ENCODE results near the gene TMEM44. TPM values are rescaled to one million over a fixed set of nuclear protein-coding genes. Genes with fewer than 3 reads are reported as not detected.

Gene TMEM44
- total RNA-seq, 1 experiment from 2014 or later: 8.3 TPM

GRCh38 chr3:194571491-194572142, 61.6 kb downstream of the TMEM44 start:
- no TSS peak for BruUV-seq (replicated peaks)
- ChIA-PET POLR2A (interaction anchor here (1.1 kb wide), 1 partner anchor 12 kb away, joined by 7 read pairs; no protein-coding TSS in a partner anchor), CTCF (interaction anchor here (0.6 to 1.5 kb wide), 2 partner anchors 9 to 23 kb away, joined by 3 to 5 read pairs; no protein-coding TSS in a partner anchor)
- Mint-ChIP-seq H3K4me1 (ENCODE audit: insufficient read depth, unreplicated experiment) (peaks cover 30% of the 10 kb centered on the region), H3K4me3 (ENCODE audit: unreplicated experiment) (no peak overlapping the region), H3K36me3 (ENCODE audit: insufficient read depth, unreplicated experiment) (no peaks in the 10 kb centered on the region), H3K27me3 (ENCODE audit: insufficient read depth, unreplicated experiment) (no peaks in the 10 kb centered on the region), H3K27ac (ENCODE audit: low read depth, unreplicated experiment) (no peak overlapping the region), H3K9me3 (ENCODE audit: unreplicated experiment) (no peaks in the 10 kb centered on the region)
- no peak for TF ChIP-seq CTCF (IDR thresholded peaks at IDR 0.05; ENCODE audit: unreplicated experiment)
- no peak for DNase-seq (ENCODE audit: unreplicated experiment)
- intact Hi-C loops (cut with micrococcal nuclease): no loop called here

GRCh38 chr3:194570898-194571297, 62.3 kb downstream of the TMEM44 start:
- Mint-ChIP-seq H3K9me3 (ENCODE audit: unreplicated experiment) (no peaks in the 10 kb centered on the region), H3K27me3 (ENCODE audit: insufficient read depth, unreplicated experiment) (no peaks in the 10 kb centered on the region), H3K4me3 (ENCODE audit: unreplicated experiment) (no peak overlapping the region), H3K4me1 (ENCODE audit: insufficient read depth, unreplicated experiment) (peaks cover 26% of the 10 kb centered on the region), H3K36me3 (ENCODE audit: insufficient read depth, unreplicated experiment) (no peaks in the 10 kb centered on the region), H3K27ac (ENCODE audit: low read depth, unreplicated experiment) (no peak overlapping the region)
- TF ChIP-seq CTCF (IDR thresholded peaks at IDR 0.05; ENCODE audit: unreplicated experiment): no peak
- BruUV-seq (replicated peaks): no TSS peak
- intact Hi-C loops (cut with micrococcal nuclease): no loop called here
- CTCF ChIA-PET: interaction anchor here (0.6 kb wide), 1 partner anchor 101 kb away, joined by 3 read pairs; no protein-coding TSS in a partner anchor
- DNase-seq (ENCODE audit: unreplicated experiment): no peak
- POLR2A ChIA-PET: no interaction called here

- Mint-ChIP-seq H3K27me3 (ENCODE audit: insufficient read depth, unreplicated experiment) (no peaks in the 10 kb centered on the region), H3K4me1 (ENCODE audit: insufficient read depth, unreplicated experiment) (peaks cover 20% of the 10 kb centered on the region), H3K4me3 (ENCODE audit: unreplicated experiment) (no peak overlapping the region), H3K36me3 (ENCODE audit: insufficient read depth, unreplicated experiment) (no peaks in the 10 kb centered on the region), H3K9me3 (ENCODE audit: unreplicated experiment) (no peaks in the 10 kb centered on the region), H3K27ac (ENCODE audit: low read depth, unreplicated experiment) (no peak overlapping the region)
- ChIA-PET CTCF (interaction anchor here (0.6 kb wide), 1 partner anchor 100 kb away, joined by 3 read pairs; no protein-coding TSS in a partner anchor), POLR2A (no interaction called here)
- intact Hi-C loops (cut with micrococcal nuclease): no loop called here
- DNase-seq (ENCODE audit: unreplicated experiment): no peak
- no peak for TF ChIP-seq CTCF (IDR thresholded peaks at IDR 0.05; ENCODE audit: unreplicated experiment)
- BruUV-seq (replicated peaks): no TSS peak
Observed at GRCh38 chr3:194570235-194570634, 63.0 kb downstream of the TMEM44 start.

GRCh38 chr3:194569252-194569651, 64.0 kb downstream of the TMEM44 start:
- Mint-ChIP-seq H3K27me3 (ENCODE audit: insufficient read depth, unreplicated experiment) (no peaks in the 10 kb centered on the region), H3K9me3 (ENCODE audit: unreplicated experiment) (no peaks in the 10 kb centered on the region), H3K4me3 (ENCODE audit: unreplicated experiment) (no peak overlapping the region), H3K36me3 (ENCODE audit: insufficient read depth, unreplicated experiment) (no peaks in the 10 kb centered on the region), H3K27ac (ENCODE audit: low read depth, unreplicated experiment) (no peak overlapping the region), H3K4me1 (ENCODE audit: insufficient read depth, unreplicated experiment) (peaks cover 15% of the 10 kb centered on the region)
- ChIA-PET CTCF (interaction anchor here (0.6 to 1.2 kb wide), 2 partner anchors 10 to 21 kb away, joined by 3 read pairs; no protein-coding TSS in a partner anchor), POLR2A (interaction anchor here (0.7 kb wide), 1 partner anchor 86 kb away, joined by 3 read pairs; no protein-coding TSS in a partner anchor)
- no peak for DNase-seq (ENCODE audit: unreplicated experiment)
- intact Hi-C loops (cut with micrococcal nuclease): no loop called here
- no TSS peak for BruUV-seq (replicated peaks)
- TF ChIP-seq CTCF (IDR thresholded peaks at IDR 0.05; ENCODE audit: unreplicated experiment): no peak
